Measurements from ENCODE around the gene PTPRO.

Gene PTPRO

DNA sequence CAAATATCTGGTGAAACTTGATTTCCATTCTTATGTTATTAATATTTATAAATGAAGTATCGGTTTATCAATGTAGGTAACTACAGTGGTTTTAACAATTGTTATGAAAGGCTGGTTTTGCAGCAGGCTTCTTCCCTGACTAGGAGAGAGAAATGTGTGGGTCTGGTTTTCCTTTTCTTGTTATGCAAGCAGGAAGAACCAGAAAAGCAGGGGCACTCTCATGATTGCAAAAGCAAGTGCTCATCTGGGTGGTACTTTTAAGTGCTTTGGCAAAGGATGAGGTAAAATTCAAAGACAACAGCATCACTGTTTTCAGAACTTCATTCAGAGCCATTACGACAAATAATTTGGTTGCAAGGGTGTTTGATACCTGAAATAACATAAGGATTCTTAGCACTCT, 105.6 kb downstream of the PTPRO start:
- POLR2A ChIA-PET: no interaction called here
- no peak for DNase-seq (ENCODE audit: extremely low spot score)
- no peak for TF ChIP-seq CTCF (IDR thresholded peaks at IDR 0.05; ENCODE audit: control extremely low read depth, extremely low read depth, low read depth, missing control alignments)
- CTCF ChIA-PET: no interaction called here

- TF ChIP-seq CTCF (IDR thresholded peaks at IDR 0.05; ENCODE audit: control extremely low read depth, extremely low read depth, low read depth, missing control alignments): no peak
- CTCF ChIA-PET: no interaction called here
- POLR2A ChIA-PET: no interaction called here
- no peak for DNase-seq (ENCODE audit: extremely low spot score)
Measured at GRCh38 chr12:15428632-15429031, 106.3 kb downstream of the PTPRO start.

GRCh38 chr12:15429262-15429661, 107.0 kb downstream of the PTPRO start:
- CTCF ChIA-PET: no interaction called here

DNA sequence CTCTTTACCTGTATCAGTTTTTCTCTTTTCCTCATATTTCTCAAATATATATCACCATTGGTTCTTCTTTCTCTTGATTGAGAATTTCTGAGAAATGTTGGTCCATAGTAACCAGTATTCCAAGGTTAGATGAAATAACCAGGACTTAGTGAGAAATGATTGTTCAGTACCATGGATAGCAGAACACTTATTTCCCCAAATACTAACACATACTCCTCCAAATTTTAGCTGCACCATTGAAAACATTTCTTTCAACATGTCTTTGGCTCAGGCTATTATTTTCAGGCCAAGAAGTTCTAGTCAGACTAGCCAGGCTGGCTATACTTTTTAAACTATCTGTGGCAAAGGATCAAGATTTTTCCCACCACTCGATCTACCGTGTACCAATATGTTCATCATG, 113.3 kb downstream of the PTPRO start:
- DNase-seq (ENCODE audit: extremely low spot score): no peak
- TF ChIP-seq CTCF (IDR thresholded peaks at IDR 0.05; ENCODE audit: control extremely low read depth, extremely low read depth, low read depth, missing control alignments): no peak
- POLR2A ChIA-PET: no interaction called here
- CTCF ChIA-PET: no interaction called here

More at GRCh38 chr12:15429262-15429661, 107.0 kb downstream of the PTPRO start:
- DNase-seq (ENCODE audit: extremely low spot score): no peak
- TF ChIP-seq CTCF (IDR thresholded peaks at IDR 0.05; ENCODE audit: control extremely low read depth, extremely low read depth, low read depth, missing control alignments): no peak
- POLR2A ChIA-PET: no interaction called here

DNA sequence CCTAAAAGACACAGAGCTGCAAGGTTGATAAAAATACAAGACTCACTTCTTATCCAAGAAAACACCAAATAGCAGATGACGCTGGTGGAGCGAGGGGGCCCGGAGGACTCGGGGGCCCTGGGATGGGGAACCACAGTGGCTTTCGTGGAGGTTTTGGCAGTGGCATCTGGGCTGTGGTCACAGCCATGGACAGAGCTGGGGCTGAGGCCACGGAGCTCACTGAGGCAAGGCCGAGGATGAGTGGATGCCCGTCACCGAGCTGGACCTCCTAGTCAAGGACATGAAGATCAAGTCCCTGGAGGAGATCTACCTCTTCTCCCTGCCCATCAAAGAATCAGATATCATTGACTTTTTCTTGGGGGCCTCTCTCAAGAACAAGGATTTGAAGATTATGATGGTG, 117.2 kb downstream of the PTPRO start:
- TF ChIP-seq CTCF (IDR thresholded peaks at IDR 0.05; ENCODE audit: control extremely low read depth, extremely low read depth, low read depth, missing control alignments): no peak
- DNase-seq (ENCODE audit: extremely low spot score): no peak
- POLR2A ChIA-PET: no interaction called here
- CTCF ChIA-PET: no interaction called here

DNA sequence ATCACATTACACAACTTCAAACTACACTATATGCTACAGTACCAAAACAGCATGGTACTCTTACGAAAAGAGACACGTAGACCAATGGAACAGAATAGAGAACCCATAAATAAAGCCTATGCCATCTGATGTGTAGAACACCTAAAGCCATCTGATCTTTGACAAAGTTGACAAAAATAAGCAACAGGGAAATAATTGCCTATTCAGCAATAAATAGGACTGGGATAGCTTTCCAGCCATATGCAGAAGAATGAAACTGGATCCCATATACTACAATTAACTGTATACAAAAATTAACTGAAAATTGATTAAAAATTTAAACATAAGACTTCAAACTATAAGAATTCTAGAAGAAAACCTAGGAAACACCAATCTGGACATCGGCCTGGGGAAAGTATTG, 120.7 kb downstream of the PTPRO start:
- ChIA-PET POLR2A (no interaction called here), CTCF (interaction anchor here (1.0 kb wide), 1 partner anchor 37 kb away, joined by 3 read pairs; no protein-coding TSS in a partner anchor)
- TF ChIP-seq CTCF (IDR thresholded peaks at IDR 0.05; ENCODE audit: control extremely low read depth, extremely low read depth, low read depth, missing control alignments): no peak
- DNase-seq (ENCODE audit: extremely low spot score): no peak

DNA sequence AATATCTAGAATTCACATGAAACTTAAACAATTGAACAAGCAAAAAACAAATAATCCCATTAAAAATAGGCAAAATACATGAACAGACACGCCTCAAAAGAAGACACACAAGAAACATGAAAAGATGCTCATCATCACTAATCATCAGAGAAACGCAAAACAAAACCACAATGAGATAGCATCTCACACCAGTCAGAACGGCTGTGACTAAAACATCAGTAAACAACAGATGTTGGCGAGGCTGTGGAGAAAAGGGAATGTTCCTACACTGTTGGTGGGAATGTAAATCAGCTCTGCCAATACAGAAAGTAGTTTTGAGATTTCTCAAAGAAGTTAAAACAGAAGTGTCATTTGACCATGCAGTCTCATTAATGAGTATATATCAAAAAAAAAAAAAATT, 121.3 kb downstream of the PTPRO start:
- CTCF ChIA-PET: no interaction called here
- no peak for DNase-seq (ENCODE audit: extremely low spot score)
- POLR2A ChIA-PET: no interaction called here
- TF ChIP-seq CTCF (IDR thresholded peaks at IDR 0.05; ENCODE audit: control extremely low read depth, extremely low read depth, low read depth, missing control alignments): no peak

Measured in GM10248 (cell line).